Upper lobe of left lung (tissue), 6 donors: ENCODE results near the gene RERE. TPM values are rescaled to one million over a fixed set of nuclear protein-coding genes. Genes with fewer than 3 reads are reported as not detected.
A peak's percentile ranks its signal among the peaks of the same experiment; 100 is the strongest.

ENCODE experiments used
- ATAC-seq, 2 donors: fragments of 200-7000 bp; cut with Tn5 transposase; one replicate each; pipeline ENCODE4 v1.9.1; 2022; ENCODE audit warnings: mild to moderate bottlenecking in 2 of 2, moderate library complexity in 2 of 2; ENCODE audit not compliant: low FRiP score in 2 of 2
- DNase-seq, 2 donors: peaks; one replicate each; pipeline ENCODE4 v3.0.0-alpha.2; 2019 to 2020
- H3K27ac ChIP-seq, 4 donors: fragments of 200-600 bp; sonication (generic); one replicate each; pipeline ENCODE4 v1.5.1; 2016 to 2019
- H3K27me3 ChIP-seq, 4 donors: fragments of 200-600 bp; sonication (generic); one replicate each; pipeline ENCODE4 v1.5.1; 2017 to 2019
- H3K36me3 ChIP-seq, 4 donors: fragments of 200-600 bp; sonication (generic); one replicate each; pipeline ENCODE4 v1.5.1; 2016 to 2019
- H3K4me1 ChIP-seq, 4 donors: fragments of 200-600 bp; sonication (generic); one replicate each; pipeline ENCODE4 v1.5.1; 2018 to 2019
- H3K4me3 ChIP-seq, 4 donors: fragments of 200-600 bp; sonication (generic); one replicate each; pipeline ENCODE4 v1.5.1; 2017 to 2019; ENCODE audit warnings: mild to moderate bottlenecking in 2 of 4, moderate library complexity in 1 of 4
- H3K9me3 ChIP-seq, 4 donors: fragments of 200-600 bp; sonication (generic); one replicate each; pipeline ENCODE4 v1.5.1; 2018 to 2019
- EP300 ChIP-seq, 4 donors: sonication (generic); formaldehyde crosslinking; IDR thresholded peaks; one replicate each; pipeline ENCODE4 v1.5.1; 2017; ENCODE audit warnings: antibody characterized with exemption in 4 of 4, control low read depth in 2 of 4
- POLR2A ChIP-seq, 4 donors: fragments of 450-650 bp; IDR thresholded peaks; one replicate each; pipeline ENCODE4 v1.5.1; 2016 to 2017; ENCODE audit warnings: antibody characterized with exemption in 4 of 4, mild to moderate bottlenecking in 2 of 4
- POLR2AphosphoS5 ChIP-seq, 2 donors: sonication (generic); formaldehyde crosslinking; IDR thresholded peaks; one replicate each; pipeline ENCODE4 v1.5.1; 2017; ENCODE audit warnings: antibody characterized with exemption in 2 of 2
- WGBS, 2 donors: methylation state at CpG; one replicate each; pipeline ENCODE4 v1.1.5; 2017 to 2018; 5-methylcytosine and 5-hydroxymethylcytosine counted together
- total RNA-seq, 6 donors: library from RNA; depleted of rRNA in 4 of 6; stranded (reverse); fragments of >200 nt in 4 of 6; gene quantifications; one replicate each; pipeline versions ENCODE4 v1.1.0 to v1.2.1, GENCODE V29; 2016 to 2021
- TF ChIP-seq, protein P1 (sequence below), 6 experiments: fragments of 450-650 bp in 4 of 6; fragments of 200-600 bp in 2 of 6; sonication (generic) in 2 of 6; IDR thresholded peaks; one replicate each; pipeline ENCODE4 v1.5.1; 2016 to 2019; ENCODE audit warnings: antibody characterized with exemption in 6 of 6
- donor health status: DM: no; HTN: no; CAD: no; lungs with moderate emphysema.
- donor health status: DM: no; HTN: yes; CAD: no; lungs with severe emphysema.

The RERE gene
- total RNA-seq, 6 donors from 2014 or later, result 75.5 to 222 (median 104) TPM

DNA sequence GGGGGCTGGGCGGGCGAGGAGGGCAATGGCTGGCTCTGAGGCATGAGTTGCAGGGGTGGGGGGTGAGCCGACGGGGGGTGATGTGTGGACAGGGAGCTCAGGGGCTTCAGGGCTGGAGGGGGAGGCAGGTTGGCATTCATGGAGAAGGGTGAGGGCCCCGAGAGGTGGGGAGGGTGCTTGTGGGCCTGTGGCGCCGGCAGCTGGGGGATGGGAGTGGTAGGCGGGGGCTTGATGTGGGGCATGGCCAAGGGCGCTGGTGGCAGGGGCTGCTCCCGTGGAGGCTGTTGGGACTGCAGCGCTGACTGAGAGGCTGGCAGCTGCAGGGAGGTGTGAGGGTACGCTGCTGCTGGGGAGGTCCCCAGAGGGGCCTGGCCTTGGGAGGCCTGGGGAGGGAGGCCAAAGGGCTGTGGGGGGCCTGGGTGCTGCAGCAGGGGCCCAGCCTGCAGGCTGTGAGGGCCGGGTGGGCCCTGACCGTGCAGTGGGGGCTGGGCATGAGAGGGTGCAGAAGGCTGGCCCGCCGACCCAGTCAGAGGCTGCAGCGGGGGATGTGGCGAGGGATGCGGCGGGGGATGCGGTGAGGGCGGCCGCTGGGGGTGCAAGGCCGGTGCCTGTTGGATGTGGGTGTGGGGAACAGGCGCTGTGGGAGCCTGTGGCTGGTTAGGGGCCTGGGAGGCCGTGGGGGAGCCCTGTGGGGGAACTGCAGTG, 456.8 kb downstream of the RERE start:
- Histone ChIP-seq H3K27me3 (no peaks in the 10 kb centered on the region), H3K4me1 (peaks cover 20 to 24% (median 23%) of the 10 kb centered on the region in 4 donors), H3K4me3 (no peak overlapping the region), H3K36me3 (peaks cover 55 to 99% (median 95%) of the 10 kb centered on the region in 4 donors), H3K9me3 (no peaks in the 10 kb centered on the region), H3K27ac (no peak overlapping the region)
- WGBS, 2 donors, result 94 to 95% methylated on average over 23 to 24 of the region's 26 CpGs
- TF ChIP-seq, protein P1, sequence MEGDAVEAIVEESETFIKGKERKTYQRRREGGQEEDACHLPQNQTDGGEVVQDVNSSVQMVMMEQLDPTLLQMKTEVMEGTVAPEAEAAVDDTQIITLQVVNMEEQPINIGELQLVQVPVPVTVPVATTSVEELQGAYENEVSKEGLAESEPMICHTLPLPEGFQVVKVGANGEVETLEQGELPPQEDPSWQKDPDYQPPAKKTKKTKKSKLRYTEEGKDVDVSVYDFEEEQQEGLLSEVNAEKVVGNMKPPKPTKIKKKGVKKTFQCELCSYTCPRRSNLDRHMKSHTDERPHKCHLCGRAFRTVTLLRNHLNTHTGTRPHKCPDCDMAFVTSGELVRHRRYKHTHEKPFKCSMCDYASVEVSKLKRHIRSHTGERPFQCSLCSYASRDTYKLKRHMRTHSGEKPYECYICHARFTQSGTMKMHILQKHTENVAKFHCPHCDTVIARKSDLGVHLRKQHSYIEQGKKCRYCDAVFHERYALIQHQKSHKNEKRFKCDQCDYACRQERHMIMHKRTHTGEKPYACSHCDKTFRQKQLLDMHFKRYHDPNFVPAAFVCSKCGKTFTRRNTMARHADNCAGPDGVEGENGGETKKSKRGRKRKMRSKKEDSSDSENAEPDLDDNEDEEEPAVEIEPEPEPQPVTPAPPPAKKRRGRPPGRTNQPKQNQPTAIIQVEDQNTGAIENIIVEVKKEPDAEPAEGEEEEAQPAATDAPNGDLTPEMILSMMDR (IDR thresholded peaks at IDR 0.05), result no peak
- no peak for TF ChIP-seq POLR2AphosphoS5 (IDR thresholded peaks at IDR 0.05)
- TF ChIP-seq EP300 (IDR thresholded peaks at IDR 0.05), result no peak
- TF ChIP-seq POLR2A (IDR thresholded peaks at IDR 0.05), result no peak
- peak in 1 of 2 donors; percentile 73 for DNase-seq
- ATAC-seq, result no peak

DNA sequence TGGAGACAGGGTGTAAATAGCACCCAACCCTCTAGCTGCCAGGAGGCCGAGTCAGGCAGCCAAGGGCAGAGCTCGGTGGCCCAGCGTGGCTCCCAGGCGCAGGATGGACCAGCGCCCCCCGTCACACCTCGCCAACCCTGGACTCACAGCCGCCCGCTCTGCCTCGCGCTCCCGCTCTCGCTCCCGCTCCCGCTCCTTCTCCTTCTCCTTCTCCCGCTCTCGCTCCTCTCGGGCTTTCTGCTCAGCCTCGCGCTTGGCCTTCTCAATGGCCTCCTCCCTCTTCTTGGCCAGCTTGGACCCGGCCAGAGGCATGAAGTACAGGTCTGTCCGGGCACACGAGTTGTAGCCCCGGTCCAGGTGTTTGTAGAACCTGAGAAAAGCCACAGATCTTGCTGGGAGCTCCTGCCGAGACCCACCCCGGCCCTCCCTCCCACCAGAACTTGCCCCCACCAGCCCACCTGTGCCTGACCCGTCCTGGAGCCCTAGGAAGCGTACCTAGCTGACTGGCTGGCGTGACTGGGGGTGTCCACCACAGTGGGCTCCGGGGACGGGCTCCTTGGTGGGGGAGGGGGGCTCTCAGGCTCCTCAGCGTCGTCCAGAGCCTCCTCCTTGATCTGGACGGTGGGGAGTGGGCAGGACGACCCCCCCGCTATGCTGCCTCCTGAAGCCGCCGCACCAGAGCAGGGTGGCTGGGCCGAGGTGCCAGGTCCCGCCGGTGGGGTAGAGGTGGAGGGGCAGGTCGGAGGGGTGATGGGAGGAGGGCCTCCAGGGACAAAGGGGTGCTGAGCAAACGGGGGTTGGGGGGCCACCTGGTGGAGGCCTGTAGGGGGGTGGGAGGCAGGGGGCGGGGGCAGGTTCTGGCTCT, 457.6 kb downstream of the RERE start:
- peaks cover 17 to 21% (median 18%) of the 10 kb centered on the region in 4 donors for H3K4me1 ChIP-seq
- peak in 1 of 2 donors; percentile 70 for DNase-seq
- peak overlapping the region in 1 of 4 donors; percentile 34 for H3K27ac ChIP-seq
- H3K9me3 ChIP-seq, result no peaks in the 10 kb centered on the region
- 94 to 95% methylated on average over 28 to 41 of the region's 44 CpGs for whole genome bisulfite sequencing, 2 donors
- no peak for TF ChIP-seq POLR2A (IDR thresholded peaks at IDR 0.05)
- TF ChIP-seq POLR2AphosphoS5 (IDR thresholded peaks at IDR 0.05), result no peak
- TF ChIP-seq, protein P1 (IDR thresholded peaks at IDR 0.05), result no peak
- no peak for TF ChIP-seq EP300 (IDR thresholded peaks at IDR 0.05)
- H3K27me3 ChIP-seq, result no peaks in the 10 kb centered on the region
- ATAC-seq, result no peak
- H3K4me3 ChIP-seq, result no peak overlapping the region
- H3K36me3 ChIP-seq, result peaks cover 60 to 99% (median 95%) of the 10 kb centered on the region in 4 donors

DNA sequence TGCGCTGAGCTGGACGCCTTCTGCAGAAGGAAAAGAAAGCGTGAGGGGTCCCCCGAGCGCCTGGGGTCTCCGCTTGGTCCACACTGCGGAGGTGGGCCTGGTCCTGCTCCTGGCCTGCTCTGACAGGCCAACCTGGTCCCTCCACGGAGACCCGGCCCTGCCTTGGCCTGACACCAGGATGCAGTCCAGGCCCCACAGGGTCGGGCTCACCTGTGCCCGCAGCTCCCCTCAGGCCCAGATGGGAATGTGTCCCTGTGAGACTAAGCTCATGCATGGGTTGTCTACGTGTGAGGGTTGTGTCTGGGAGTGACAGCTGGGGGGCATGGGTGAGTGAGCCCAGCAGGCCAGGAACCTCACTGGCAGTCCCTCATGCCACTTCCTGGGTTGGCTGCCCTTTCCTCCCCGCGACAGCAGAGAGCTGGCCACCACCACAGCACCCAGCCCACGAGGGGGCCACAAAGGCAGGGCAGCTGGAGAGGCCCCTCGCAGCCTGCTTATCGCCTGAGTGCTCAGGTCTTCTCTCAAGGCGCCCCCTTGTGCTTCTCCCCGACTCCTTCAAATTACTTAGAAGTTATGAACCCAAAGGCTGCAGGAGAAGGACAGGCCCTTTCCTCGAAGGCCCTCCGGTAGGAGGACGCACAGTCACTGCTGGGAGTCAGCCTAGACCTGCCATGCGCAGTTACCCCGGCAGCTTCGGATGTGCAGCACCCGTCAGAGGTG, 458.4 kb downstream of the RERE start:
- TF ChIP-seq POLR2A (IDR thresholded peaks at IDR 0.05), result no peak
- TF ChIP-seq, protein P1 (IDR thresholded peaks at IDR 0.05), result no peak
- no peak for TF ChIP-seq EP300 (IDR thresholded peaks at IDR 0.05)
- TF ChIP-seq POLR2AphosphoS5 (IDR thresholded peaks at IDR 0.05), result no peak
- Histone ChIP-seq H3K27ac (peak overlapping the region in 1 of 4 donors; percentile 34), H3K4me3 (no peak overlapping the region), H3K36me3 (peaks cover 60 to 100% (median 95%) of the 10 kb centered on the region in 4 donors), H3K27me3 (no peaks in the 10 kb centered on the region), H3K4me1 (peaks cover 10 to 13% (median 10%) of the 10 kb centered on the region in 4 donors), H3K9me3 (no peaks in the 10 kb centered on the region)
- DNase-seq (no peak), ATAC-seq (no peak)
- WGBS, 2 donors, result 88 to 94% methylated on average over 16 to 22 of the region's 26 CpGs

DNA sequence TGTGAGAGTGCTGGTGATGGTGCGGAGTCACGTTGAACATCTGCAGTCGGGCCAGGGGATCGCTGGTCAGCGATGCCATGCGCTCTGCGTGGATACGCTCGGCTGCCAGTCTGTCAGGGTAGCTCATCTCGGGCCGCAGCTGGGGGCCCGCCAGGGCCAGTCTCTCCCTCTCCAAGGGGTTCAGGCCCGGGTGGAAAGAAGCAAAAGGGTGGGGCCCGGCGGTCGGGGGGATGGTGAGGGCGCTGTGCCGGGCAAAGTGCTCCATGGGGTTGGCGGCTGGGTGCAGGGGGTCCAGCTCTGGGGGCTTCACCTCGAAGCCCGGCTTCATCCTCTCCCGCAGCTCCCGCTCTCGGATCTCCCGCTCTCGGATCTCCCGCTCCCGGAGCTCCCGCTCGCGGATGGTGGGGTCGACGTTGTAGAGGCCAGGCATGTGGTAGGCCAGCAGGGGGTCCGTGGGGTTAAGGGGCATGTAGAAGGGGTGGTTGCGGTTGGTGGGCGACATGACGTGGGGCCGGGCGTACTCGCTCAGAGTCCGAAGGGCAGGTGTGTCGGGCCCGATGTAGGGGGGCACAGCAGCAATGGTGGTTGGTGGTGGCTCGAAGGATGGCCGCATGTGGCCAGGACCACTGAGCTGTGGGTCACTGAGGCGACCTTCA, 459.1 kb downstream of the RERE start:
- ATAC-seq (no peak), DNase-seq (peak in 1 of 2 donors; percentile 79)
- Histone ChIP-seq H3K27me3 (no peaks in the 10 kb centered on the region), H3K4me3 (no peak overlapping the region), H3K4me1 (peaks cover 6 to 11% (median 8%) of the 10 kb centered on the region in 4 donors), H3K27ac (no peak overlapping the region), H3K36me3 (peaks cover 60 to 100% (median 97%) of the 10 kb centered on the region in 4 donors), H3K9me3 (no peaks in the 10 kb centered on the region)
- TF ChIP-seq EP300 (IDR thresholded peaks at IDR 0.05) (no peak), POLR2A (IDR thresholded peaks at IDR 0.05) (no peak), POLR2AphosphoS5 (IDR thresholded peaks at IDR 0.05) (no peak)
- TF ChIP-seq, protein P1 (IDR thresholded peaks at IDR 0.05), result no peak
- 93 to 95% methylated on average over 41 to 46 of the region's 46 CpGs for WGBS, 2 donors
